Omental fat pad (tissue), 4 donors: ENCODE results near the gene RADIL. TPM values are rescaled to one million over a fixed set of nuclear protein-coding genes. Genes with fewer than 3 reads are reported as not detected.

Experiments
- ATAC-seq: fragments of 150-250 bp; one replicate; pipeline ENCODE4 v1.9.1; 2016; ENCODE audit warnings: mild to moderate bottlenecking, moderate library complexity; ENCODE audit not compliant: low FRiP score
- DNase-seq: peaks from one replicate; pipeline ENCODE4 v3.0.0-alpha.2; 2019; ENCODE audit warnings: low spot score
- CTCF ChIP-seq, 3 donors: fragments of 450-650 bp; IDR thresholded peaks; one replicate each; pipeline ENCODE4 v1.5.1; 2016 to 2017; ENCODE audit warnings: antibody characterized with exemption in 3 of 3, mild to moderate bottlenecking in 3 of 3, moderate library complexity in 2 of 3
- small RNA-seq: library from RNA; depleted of rRNA; stranded (forward); fragments of <200 nt; gene quantifications from one replicate; pipeline ENCODE3, GENCODE V24; 2016
- total RNA-seq, 4 donors: library from RNA; depleted of rRNA; stranded (reverse); fragments of >200 nt; gene quantifications; one replicate each; pipeline ENCODE4 v1.1.0, GENCODE V29; 2016

Gene RADIL
- total RNA-seq, 4 donors from 2014 or later = 1.1 to 12.3 (median 4.4) TPM

- no peak for TF ChIP-seq CTCF (IDR thresholded peaks at IDR 0.05)
- ATAC-seq = no peak
- DNase-seq = no peak
Observed at GRCh38 chr7:4751398-4751947, 132.0 kb downstream of the RADIL start.

GRCh38 chr7:4749798-4750197, 133.7 kb downstream of the RADIL start:
- no peak for DNase-seq
- ATAC-seq = no peak
- no peak for TF ChIP-seq CTCF (IDR thresholded peaks at IDR 0.05)

GRCh38 chr7:4749363-4749762, 134.2 kb downstream of the RADIL start:
- no peak for ATAC-seq
- DNase-seq = no peak
- TF ChIP-seq CTCF (IDR thresholded peaks at IDR 0.05) = no peak

Small RNA genes lying within 50 kb of the gene (small RNA-seq; reads per million reads assigned to genes)
- gene MIR4656 (not detected), gene RF00019 (not detected)

Other genes with a start within 250 kb of the RADIL start
- 10 to 100 TPM; 10.8 to 35.0 (median 20.4) TPM for gene FOXK1, start 201.4 kb downstream of the RADIL start, total RNA-seq
- gene AP5Z1, start 108.1 kb downstream of the RADIL start, total RNA-seq = 10 to 100 TPM; 14.8 to 36.9 (median 28.1) TPM
- gene PAPOLB, start 21.7 kb downstream of the RADIL start, total RNA-seq = 1 to 10 TPM in 1 of 4 donors, under 1 TPM in 3; 0.12 to 1.4 (median 0.31) TPM
- not detected for gene MMD2, start 75.5 kb upstream of the RADIL start, total RNA-seq
- gene RBAK, start 162.1 kb upstream of the RADIL start, total RNA-seq = 10 to 100 TPM in 1 of 4 donors, 1 to 10 TPM in 3; 6.7 to 14.8 (median 8.5) TPM